PFSK-1 (cell line): ENCODE data around the gene KLK4.

Experiments used
- SIN3A ChIP-seq: IDR thresholded peaks from 2 replicates; pipeline ENCODE4 v1.6.1; 2012; ENCODE audit warnings: mild to moderate bottlenecking, low read length, moderate library complexity, borderline replicate concordance; ENCODE audit not compliant: insufficient read depth
- TAF1 ChIP-seq: IDR thresholded peaks from 2 replicates; pipeline ENCODE4 v1.6.1; 2012; ENCODE audit warnings: low read length, control low read depth, borderline replicate concordance; ENCODE audit not compliant: insufficient read depth
- TF ChIP-seq, protein P1 (sequence below), 2 experiments: IDR thresholded peaks; 2 replicates each; pipeline versions ENCODE4 v1.6.1 to v1.8.0; 2011 to 2012; ENCODE audit warnings: low read depth in 2 of 2, low read length in 2 of 2, control low read depth in 1 of 2, inconsistent platforms in 1 of 2, mild to moderate bottlenecking in 1 of 2, moderate library complexity in 1 of 2; ENCODE audit not compliant: insufficient read depth in 1 of 2

DNA sequence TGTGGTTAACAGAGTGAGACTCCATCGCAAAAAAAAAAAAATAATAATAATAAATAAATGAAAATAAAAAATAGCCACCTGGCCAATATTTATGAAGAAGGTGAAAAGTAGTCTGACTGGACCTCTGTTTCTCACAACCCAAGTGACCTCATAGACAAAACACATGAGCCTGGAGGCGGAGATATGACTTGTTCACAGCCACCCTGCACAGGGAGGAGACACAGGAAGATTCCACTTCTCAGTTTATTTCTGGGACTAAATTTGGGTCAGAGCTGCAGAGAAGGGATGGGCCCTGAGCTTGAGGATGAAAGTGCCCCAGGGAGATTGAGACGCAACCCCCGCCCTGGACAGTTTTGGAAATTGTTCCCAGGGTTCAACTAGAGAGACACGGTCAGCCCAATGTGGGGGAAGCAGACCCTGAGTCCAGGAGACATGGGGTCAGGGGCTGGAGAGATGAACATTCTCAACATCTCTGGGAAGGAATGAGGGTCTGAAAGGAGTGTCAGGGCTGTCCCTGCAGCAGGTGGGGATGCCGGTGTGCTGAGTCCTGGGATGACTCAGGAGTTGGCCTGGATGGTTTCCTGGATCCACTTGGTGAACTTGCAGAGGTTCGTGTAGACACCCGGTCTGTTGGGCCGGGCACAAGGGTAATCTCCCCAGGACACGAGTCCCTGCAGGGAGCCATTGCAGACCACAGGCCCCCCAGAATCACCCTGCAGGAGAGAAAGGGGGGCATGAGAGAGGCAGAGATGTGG is 32.1 kb upstream of the KLK4 start:
- TF ChIP-seq TAF1 (no peak), SIN3A (no peak)
- TF ChIP-seq, protein P1, sequence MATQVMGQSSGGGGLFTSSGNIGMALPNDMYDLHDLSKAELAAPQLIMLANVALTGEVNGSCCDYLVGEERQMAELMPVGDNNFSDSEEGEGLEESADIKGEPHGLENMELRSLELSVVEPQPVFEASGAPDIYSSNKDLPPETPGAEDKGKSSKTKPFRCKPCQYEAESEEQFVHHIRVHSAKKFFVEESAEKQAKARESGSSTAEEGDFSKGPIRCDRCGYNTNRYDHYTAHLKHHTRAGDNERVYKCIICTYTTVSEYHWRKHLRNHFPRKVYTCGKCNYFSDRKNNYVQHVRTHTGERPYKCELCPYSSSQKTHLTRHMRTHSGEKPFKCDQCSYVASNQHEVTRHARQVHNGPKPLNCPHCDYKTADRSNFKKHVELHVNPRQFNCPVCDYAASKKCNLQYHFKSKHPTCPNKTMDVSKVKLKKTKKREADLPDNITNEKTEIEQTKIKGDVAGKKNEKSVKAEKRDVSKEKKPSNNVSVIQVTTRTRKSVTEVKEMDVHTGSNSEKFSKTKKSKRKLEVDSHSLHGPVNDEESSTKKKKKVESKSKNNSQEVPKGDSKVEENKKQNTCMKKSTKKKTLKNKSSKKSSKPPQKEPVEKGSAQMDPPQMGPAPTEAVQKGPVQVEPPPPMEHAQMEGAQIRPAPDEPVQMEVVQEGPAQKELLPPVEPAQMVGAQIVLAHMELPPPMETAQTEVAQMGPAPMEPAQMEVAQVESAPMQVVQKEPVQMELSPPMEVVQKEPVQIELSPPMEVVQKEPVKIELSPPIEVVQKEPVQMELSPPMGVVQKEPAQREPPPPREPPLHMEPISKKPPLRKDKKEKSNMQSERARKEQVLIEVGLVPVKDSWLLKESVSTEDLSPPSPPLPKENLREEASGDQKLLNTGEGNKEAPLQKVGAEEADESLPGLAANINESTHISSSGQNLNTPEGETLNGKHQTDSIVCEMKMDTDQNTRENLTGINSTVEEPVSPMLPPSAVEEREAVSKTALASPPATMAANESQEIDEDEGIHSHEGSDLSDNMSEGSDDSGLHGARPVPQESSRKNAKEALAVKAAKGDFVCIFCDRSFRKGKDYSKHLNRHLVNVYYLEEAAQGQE (IDR thresholded peaks at IDR 0.05; ENCODE audit: insufficient read depth in 1 of 2, low read depth in 2 of 2, low read length in 2 of 2), result no peak
